22Rv1 (cell line): ENCODE data around the gene CBS.
"Not testable (repeated sequence)": the region's sequence is repeated elsewhere in the genome, so short reads cannot be mapped to it uniquely, and the experiment has no call there.

Source experiments
- CTCF ChIP-seq: fragments of 450-650 bp; IDR thresholded peaks from 2 replicates; pipeline ENCODE4 v1.5.1; 2017; ENCODE audit warnings: mild to moderate bottlenecking
- ZFX ChIP-seq: fragments of 450-650 bp; IDR thresholded peaks from 2 replicates; pipeline ENCODE4 v1.6.1; 2017; ENCODE audit warnings: antibody characterized with exemption, borderline replicate concordance

- not testable (repeated sequence) for TF ChIP-seq CTCF, ZFX
These were observed 9.6 kb downstream of the CBS start for GRCh38 chr21:43065991-43066390.
